CD4-positive, alpha-beta T cell treated with Interleukin-6 for 4 hours (primary cell): ENCODE results near the gene TECTA.
"Not testable (repeated sequence)": the region's sequence is repeated elsewhere in the genome, so short reads cannot be mapped to it uniquely, and the experiment has no call there.

ENCODE experiments used
- DNase-seq: peaks from one replicate; pipeline ENCODE4 v3.0.0-alpha.2; 2020; ENCODE audit warnings: mixed read lengths

The TECTA gene

GRCh38 chr11:121237247-121237646, 136.2 kb downstream of the TECTA start:
- not testable (repeated sequence) for DNase-seq

- DNase-seq: no peak
Observed at GRCh38 chr11:121237686-121238658, 136.9 kb downstream of the TECTA start.

GRCh38 chr11:121238956-121239355, 137.9 kb downstream of the TECTA start:
- no peak for DNase-seq

GRCh38 chr11:121240001-121240400, 139.0 kb downstream of the TECTA start:
- not testable (repeated sequence) for DNase-seq

- DNase-seq: no peak
Observed at GRCh38 chr11:121240650-121241303, 139.7 kb downstream of the TECTA start.
